GM12892 (cell line): ENCODE results near the gene PYGM.
"Not testable (repeated sequence)": the region's sequence is repeated elsewhere in the genome, so short reads cannot be mapped to it uniquely, and the experiment has no call there.

Experiments used
- DNase-seq: peaks from one replicate; pipeline ENCODE4 v3.0.0; 2011; ENCODE audit not compliant: insufficient read length
- FAIRE-seq: peaks from 2 replicates; lab custom pipeline; 2011; peaks lifted over from hg19 to GRCh38; lab: Jason Lieb, UNC
- POLR2A ChIP-seq: IDR thresholded peaks from 2 replicates; pipeline ENCODE4 v1.6.1; 2011; ENCODE audit warnings: low read depth, low read length, control low read depth
- POLR2AphosphoS5 ChIP-seq: IDR thresholded peaks from 2 replicates; pipeline ENCODE4 v1.6.1; 2011; ENCODE audit warnings: low read depth, low read length, control low read depth
- TAF1 ChIP-seq: IDR thresholded peaks from 2 replicates; pipeline ENCODE4 v1.6.1; 2011; ENCODE audit warnings: low read depth, mild to moderate bottlenecking, control low read depth, low read length, borderline replicate concordance

The PYGM gene

DNA sequence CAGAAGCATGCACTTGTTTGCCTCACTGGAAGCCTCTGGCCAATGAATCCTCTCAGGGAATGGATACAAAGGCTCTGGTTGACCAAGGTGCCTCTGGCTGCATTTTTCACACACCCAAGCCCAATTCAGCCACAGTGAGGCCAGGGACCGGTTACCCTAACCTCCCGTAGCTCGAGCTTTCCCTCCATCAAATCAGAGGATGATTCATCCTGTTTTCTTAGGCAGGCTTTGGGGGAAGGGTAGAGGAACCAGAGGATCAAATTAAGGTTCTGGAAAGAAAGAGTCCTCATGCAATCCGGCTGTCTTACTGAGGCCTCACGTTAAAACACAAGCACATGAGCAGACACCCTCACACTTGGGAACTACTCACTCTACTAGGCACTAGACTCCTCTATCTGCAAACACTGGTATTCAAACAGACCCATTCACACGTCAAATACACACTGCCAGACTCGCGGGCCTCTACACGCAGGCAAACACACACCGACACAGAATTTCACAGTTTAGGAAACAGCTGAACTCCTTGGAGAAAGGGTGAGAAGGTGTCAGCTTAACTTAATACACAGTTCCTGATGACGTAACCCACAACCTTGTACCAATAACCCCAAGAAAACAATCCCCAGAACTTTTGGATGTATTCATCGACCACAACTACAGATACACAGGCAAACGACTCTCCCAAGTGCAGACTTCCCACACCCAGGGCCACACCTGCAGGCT lies 49.2 kb downstream of the PYGM start:
- no peak for DNase-seq
- TF ChIP-seq TAF1, result no peak
- TF ChIP-seq POLR2AphosphoS5, result no peak
- no peak for TF ChIP-seq POLR2A
- peak; percentile 17 for FAIRE-seq

DNA sequence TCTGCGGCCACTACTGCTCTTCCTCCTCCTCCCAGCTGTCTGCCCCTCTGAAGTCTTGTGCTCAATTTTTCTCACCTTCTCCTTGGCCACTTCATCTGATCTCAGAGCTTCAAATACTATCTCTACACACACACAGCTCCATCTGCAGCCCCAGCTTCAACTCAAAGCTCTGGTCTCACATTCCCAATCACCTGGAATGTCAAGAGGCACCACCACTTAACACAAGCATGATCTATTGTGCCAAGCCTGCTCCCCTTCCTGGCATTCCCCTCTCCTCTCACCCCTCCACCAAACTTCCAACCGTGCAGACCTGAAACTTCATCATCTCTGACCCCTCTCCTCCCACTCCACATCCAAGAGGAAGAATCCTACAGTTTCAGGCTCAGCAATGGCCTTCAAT lies 54.3 kb downstream of the PYGM start:
- no peak for DNase-seq
- no peak for FAIRE-seq
- no peak for TF ChIP-seq POLR2AphosphoS5
- TF ChIP-seq POLR2A, result no peak
- TF ChIP-seq TAF1, result no peak

DNA sequence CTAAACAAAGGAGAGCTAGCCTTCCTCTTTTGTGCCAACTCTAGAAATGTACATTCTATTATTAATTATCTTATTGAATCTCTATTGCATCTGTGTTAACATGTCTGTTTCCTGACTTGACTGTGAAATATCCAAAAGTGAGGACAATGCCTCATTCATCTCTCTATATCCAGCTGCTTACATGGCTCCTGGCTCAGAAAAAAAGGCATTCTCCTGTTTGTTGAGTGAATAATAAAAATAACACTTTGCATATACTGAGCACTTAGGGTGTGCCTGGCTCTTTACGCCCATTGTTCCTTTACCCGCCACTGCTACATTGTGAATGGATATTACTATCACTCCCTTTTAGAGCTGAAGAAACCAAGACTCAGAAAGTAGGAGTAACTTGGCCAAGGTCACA lies 56.7 kb downstream of the PYGM start:
- TF ChIP-seq POLR2A, result no peak
- no peak for TF ChIP-seq POLR2AphosphoS5
- TF ChIP-seq TAF1, result no peak
- DNase-seq, result no peak
- no peak for FAIRE-seq

DNA sequence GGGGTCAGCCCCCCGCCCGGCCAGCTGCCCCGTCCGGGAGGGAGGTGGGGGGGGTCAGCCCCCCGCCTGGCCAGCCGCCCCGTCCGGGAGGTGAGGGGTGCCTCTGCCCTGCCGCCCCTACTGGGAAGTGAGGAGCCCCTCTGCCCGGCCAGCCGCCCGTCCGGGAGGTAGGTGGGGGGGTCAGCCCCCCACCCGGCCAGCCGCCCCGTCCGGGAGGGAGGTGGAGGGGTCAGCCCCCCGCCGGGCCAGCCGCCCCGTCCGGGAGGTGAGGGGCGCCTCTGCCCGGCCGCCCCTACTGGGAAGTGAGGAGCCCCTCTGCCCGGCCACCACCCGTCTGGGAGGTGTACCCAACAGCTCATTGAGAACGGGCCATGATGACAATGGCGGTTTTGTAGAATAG lies 57.8 kb downstream of the PYGM start:
- not testable (repeated sequence) for FAIRE-seq, DNase-seq

DNA sequence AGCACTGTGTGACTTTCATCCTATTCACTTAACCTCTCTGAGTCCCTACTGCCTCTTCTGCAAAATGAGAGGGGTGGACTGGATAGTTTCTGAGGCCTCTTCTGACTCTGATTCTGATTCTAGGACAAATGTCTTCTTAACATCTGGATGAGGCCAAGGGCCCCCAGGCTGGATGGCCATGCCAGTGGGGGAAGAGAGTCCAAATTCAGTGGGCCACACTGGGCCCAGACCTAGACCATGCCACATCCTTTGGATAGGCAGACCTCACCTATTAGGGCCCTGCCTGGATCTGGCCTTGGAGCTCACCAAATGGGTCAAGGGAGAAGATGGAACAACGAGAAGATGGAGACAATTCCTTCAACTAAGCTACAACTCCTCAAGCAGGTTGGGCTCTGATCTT lies 61.3 kb downstream of the PYGM start:
- TF ChIP-seq POLR2A, result no peak
- TF ChIP-seq TAF1, result no peak
- TF ChIP-seq POLR2AphosphoS5, result no peak
- no peak for FAIRE-seq
- DNase-seq, result no peak

DNA sequence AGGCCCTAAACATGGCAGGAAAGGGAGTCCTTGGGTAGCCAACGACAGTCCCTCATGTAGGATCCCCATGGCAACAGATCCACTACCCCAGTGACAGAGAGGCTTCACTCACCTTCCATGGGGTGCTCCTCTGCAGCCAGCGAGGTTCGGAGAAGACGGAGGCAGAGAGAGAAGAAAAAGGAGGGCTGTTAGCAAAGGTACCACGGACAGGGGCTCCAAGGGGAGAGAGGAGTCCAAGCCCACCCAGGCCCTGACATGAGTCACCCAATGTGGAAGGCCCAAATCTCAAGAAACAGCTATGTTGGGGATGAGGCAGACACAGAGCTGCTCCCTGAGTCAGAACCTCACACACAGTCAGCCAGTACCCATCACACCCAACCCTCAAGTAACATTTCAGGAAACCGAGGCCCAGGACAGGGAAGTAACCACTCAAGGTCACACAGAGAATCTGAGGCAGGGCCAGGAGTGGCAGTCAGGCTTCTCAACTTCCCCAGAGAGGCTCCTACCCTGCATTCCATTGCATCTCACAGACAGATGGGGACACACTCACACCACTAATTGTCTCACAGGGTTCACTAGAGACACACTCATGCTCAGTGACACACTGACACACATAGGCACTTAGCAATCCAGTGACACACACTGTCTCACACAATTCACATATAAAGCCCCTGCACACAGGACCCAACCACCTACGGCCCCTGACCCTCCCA lies 62.0 kb downstream of the PYGM start:
- TF ChIP-seq TAF1 (no peak), POLR2A (no peak), POLR2AphosphoS5 (no peak)
- no peak for FAIRE-seq
- no peak for DNase-seq
